ENCODE measurements around the gene UQCRH. TPM values are rescaled to one million over a fixed set of nuclear protein-coding genes. Genes with fewer than 3 reads are reported as not detected.

UQCRH gene
- total RNA-seq, 2 experiments from 2014 or later = 101 to 103 TPM

GRCh38 chr1:46309401-46310159, 6.1 kb downstream of the UQCRH start:
- H3K36me3 ChIP-seq (ENCODE audit: insufficient read depth, low read length) = peaks cover 42% of the 10 kb centered on the region
- DNase-seq (no peak), ATAC-seq (ENCODE audit: poor library complexity) (no peak)
- Mint-ChIP-seq H3K36me3 (ENCODE audit: low read depth) (peaks cover 59% of the 10 kb centered on the region), H3K9me3 (no peaks in the 10 kb centered on the region), H3K27ac (no peak overlapping the region), H3K4me3 (no peak overlapping the region), H3K4me1 (ENCODE audit: low read depth) (peaks cover 23% of the 10 kb centered on the region), H3K27me3 (no peaks in the 10 kb centered on the region)
- no peaks in the 10 kb centered on the region for H3K9me3 ChIP-seq (ENCODE audit: control insufficient read depth in 1 of 2, insufficient read depth in 1 of 2, low read length in 2 of 2)
- H3K27ac ChIP-seq (ENCODE audit: low read depth in 1 of 2, low read length in 2 of 2) = no peak overlapping the region
- ChIA-PET POLR2A (interaction anchor here (0.6 kb wide), 1 partner anchor 1021 kb away, joined by 3 read pairs; no protein-coding TSS in a partner anchor), CTCF (no interaction called here)
- H3K4me1 ChIP-seq (ENCODE audit: insufficient read depth, low read length) = peaks cover 33% of the 10 kb centered on the region
- no peak for TF ChIP-seq CTCF (IDR thresholded peaks at IDR 0.05)
- intact Hi-C loops (cut with DNase I, micrococcal nuclease) = loop anchor here in 1 of 2 experiments (10.0 kb wide), 1 partner anchor 1635 kb away; the partner anchor contains the start of genes ARMH1 and TMEM53
- no peaks in the 10 kb centered on the region for H3K27me3 ChIP-seq (ENCODE audit: control insufficient read depth in 1 of 2, insufficient read depth in 2 of 2, low read length in 2 of 2)
- no peak overlapping the region for H3K4me3 ChIP-seq (ENCODE audit: low read length)

- Mint-ChIP-seq H3K27me3 (no peaks in the 10 kb centered on the region), H3K36me3 (ENCODE audit: low read depth) (peaks cover 64% of the 10 kb centered on the region), H3K27ac (no peak overlapping the region), H3K4me1 (ENCODE audit: low read depth) (peaks cover 19% of the 10 kb centered on the region), H3K4me3 (no peak overlapping the region), H3K9me3 (no peaks in the 10 kb centered on the region)
- Histone ChIP-seq H3K27me3 (ENCODE audit: control insufficient read depth in 1 of 2, insufficient read depth in 2 of 2, low read length in 2 of 2) (no peaks in the 10 kb centered on the region), H3K36me3 (ENCODE audit: insufficient read depth, low read length) (peaks cover 46% of the 10 kb centered on the region), H3K27ac (ENCODE audit: low read depth in 1 of 2, low read length in 2 of 2) (no peak overlapping the region), H3K9me3 (ENCODE audit: control insufficient read depth in 1 of 2, insufficient read depth in 1 of 2, low read length in 2 of 2) (no peaks in the 10 kb centered on the region), H3K4me1 (ENCODE audit: insufficient read depth, low read length) (peaks cover 26% of the 10 kb centered on the region), H3K4me3 (ENCODE audit: low read length) (no peak overlapping the region)
- no peak for TF ChIP-seq CTCF (IDR thresholded peaks at IDR 0.05)
- intact Hi-C loops (cut with DNase I, micrococcal nuclease) = no loop called here
- no peak for ATAC-seq (ENCODE audit: poor library complexity)
- POLR2A ChIA-PET = interaction anchor here (0.6 kb wide), 1 partner anchor 1020 kb away, joined by 3 read pairs; no protein-coding TSS in a partner anchor
- CTCF ChIA-PET = no interaction called here
- no peak for DNase-seq
Observed at GRCh38 chr1:46310321-46310720, 6.8 kb downstream of the UQCRH start.

- H3K27ac ChIP-seq (ENCODE audit: low read depth in 1 of 2, low read length in 2 of 2) = no peak overlapping the region
- DNase-seq (no peak), ATAC-seq (ENCODE audit: poor library complexity) (no peak)
- ChIA-PET CTCF (interaction anchor here (0.9 kb wide), 1 partner anchor 32 kb away, joined by 5 read pairs; no protein-coding TSS in a partner anchor), POLR2A (no interaction called here)
- no peaks in the 10 kb centered on the region for H3K4me1 ChIP-seq (ENCODE audit: insufficient read depth, low read length)
- H3K9me3 ChIP-seq (ENCODE audit: control insufficient read depth in 1 of 2, insufficient read depth in 1 of 2, low read length in 2 of 2) = no peaks in the 10 kb centered on the region
- Mint-ChIP-seq H3K27me3 (no peaks in the 10 kb centered on the region), H3K4me1 (ENCODE audit: low read depth) (no peaks in the 10 kb centered on the region), H3K4me3 (no peak overlapping the region), H3K36me3 (ENCODE audit: low read depth) (peaks cover 46% of the 10 kb centered on the region), H3K9me3 (no peaks in the 10 kb centered on the region), H3K27ac (no peak overlapping the region)
- no peak overlapping the region for H3K4me3 ChIP-seq (ENCODE audit: low read length)
- intact Hi-C loops (cut with DNase I, micrococcal nuclease) = no loop called here
- no peaks in the 10 kb centered on the region for H3K27me3 ChIP-seq (ENCODE audit: control insufficient read depth in 1 of 2, insufficient read depth in 2 of 2, low read length in 2 of 2)
- TF ChIP-seq CTCF (IDR thresholded peaks at IDR 0.05) = no peak
- peaks cover 54% of the 10 kb centered on the region for H3K36me3 ChIP-seq (ENCODE audit: insufficient read depth, low read length)
Observed at GRCh38 chr1:46315669-46316403, 12.3 kb downstream of the UQCRH start.

Data from CD4-positive, alpha-beta T cell (primary cell).